ENCODE results near the gene ATP1A3. TPM values are rescaled to one million over a fixed set of nuclear protein-coding genes. Genes with fewer than 3 reads are reported as not detected.

Gene ATP1A3
- total RNA-seq, 1 experiment from 2014 or later = 34.2 TPM

DNA sequence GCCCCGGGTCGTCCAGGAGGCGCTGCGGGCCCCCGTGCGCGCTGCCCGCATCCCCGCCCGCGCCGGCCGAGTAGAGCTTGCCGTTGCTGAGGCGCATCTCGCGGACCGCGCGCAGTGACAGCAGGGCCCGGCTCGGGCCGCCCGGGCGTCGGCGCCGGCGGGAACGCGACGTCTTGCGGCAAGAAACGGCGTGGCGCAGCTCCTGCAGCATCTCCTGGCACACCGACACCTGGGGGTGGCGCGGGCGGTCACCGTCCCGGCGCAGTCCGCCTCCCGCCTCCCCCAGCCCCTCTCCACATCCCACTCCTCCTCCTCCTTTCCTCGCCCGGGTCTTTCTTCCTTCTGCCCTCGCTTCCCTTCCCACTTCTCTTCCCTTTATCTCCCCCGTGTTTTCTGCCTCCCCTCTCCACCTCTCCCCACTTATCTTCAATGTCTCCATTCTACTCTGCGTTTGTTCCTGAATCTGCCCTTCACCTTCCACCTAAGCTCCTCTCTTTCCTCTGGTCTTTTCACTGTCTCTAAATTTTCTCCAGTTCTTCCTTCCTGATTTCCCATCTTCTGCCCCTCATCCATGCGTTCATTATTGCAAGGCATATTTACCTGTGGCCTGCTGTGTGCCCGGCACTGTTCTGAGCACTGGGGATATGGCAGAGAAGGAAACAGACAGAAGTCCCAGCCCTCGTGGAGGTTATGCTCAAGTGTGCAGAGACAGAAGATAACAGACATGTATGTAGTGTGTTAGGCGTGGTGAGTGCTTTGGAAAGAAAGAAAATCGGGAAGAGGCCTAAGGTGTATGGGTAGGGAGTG lies 5.2 kb upstream of the ATP1A3 start (continued):
- no peak for TF ChIP-seq GTF2I (CRISPR knock-in tag; conservative IDR thresholded peaks at IDR 0.05)
- TF ChIP-seq, protein P1, sequence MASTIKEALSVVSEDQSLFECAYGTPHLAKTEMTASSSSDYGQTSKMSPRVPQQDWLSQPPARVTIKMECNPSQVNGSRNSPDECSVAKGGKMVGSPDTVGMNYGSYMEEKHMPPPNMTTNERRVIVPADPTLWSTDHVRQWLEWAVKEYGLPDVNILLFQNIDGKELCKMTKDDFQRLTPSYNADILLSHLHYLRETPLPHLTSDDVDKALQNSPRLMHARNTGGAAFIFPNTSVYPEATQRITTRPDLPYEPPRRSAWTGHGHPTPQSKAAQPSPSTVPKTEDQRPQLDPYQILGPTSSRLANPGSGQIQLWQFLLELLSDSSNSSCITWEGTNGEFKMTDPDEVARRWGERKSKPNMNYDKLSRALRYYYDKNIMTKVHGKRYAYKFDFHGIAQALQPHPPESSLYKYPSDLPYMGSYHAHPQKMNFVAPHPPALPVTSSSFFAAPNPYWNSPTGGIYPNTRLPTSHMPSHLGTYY (CRISPR knock-in tag; IDR thresholded peaks at IDR 0.05) = no peak
- TF ChIP-seq FOXP4 (CRISPR knock-in tag; IDR thresholded peaks at IDR 0.05) = no peak
- TF ChIP-seq RELA (CRISPR knock-in tag; IDR thresholded peaks at IDR 0.05; ENCODE audit: borderline replicate concordance) = no peak
- no peak for TF ChIP-seq ZBTB43 (CRISPR knock-in tag; IDR thresholded peaks at IDR 0.05)
- TF ChIP-seq PRRX2 (CRISPR knock-in tag; IDR thresholded peaks at IDR 0.05) = no peak
- TF ChIP-seq HMGA2 (CRISPR knock-in tag; IDR thresholded peaks at IDR 0.05) = no peak
- peak; percentile 68; the same call in 1 of the 2 replicates for TF ChIP-seq NFATC4 (CRISPR knock-in tag; IDR thresholded peaks at IDR 0.05)
- TF ChIP-seq MYBL2 (CRISPR knock-in tag; IDR thresholded peaks at IDR 0.05) = no peak
- TF ChIP-seq GRHL2 (CRISPR knock-in tag; IDR thresholded peaks at IDR 0.05; ENCODE audit: insufficient replicate concordance, severe bottlenecking) = no peak
- no peak for TF ChIP-seq TEAD1 (CRISPR knock-in tag; IDR thresholded peaks at IDR 0.05)
- TF ChIP-seq ZNF281 (CRISPR knock-in tag; IDR thresholded peaks at IDR 0.05) = no peak

DNA sequence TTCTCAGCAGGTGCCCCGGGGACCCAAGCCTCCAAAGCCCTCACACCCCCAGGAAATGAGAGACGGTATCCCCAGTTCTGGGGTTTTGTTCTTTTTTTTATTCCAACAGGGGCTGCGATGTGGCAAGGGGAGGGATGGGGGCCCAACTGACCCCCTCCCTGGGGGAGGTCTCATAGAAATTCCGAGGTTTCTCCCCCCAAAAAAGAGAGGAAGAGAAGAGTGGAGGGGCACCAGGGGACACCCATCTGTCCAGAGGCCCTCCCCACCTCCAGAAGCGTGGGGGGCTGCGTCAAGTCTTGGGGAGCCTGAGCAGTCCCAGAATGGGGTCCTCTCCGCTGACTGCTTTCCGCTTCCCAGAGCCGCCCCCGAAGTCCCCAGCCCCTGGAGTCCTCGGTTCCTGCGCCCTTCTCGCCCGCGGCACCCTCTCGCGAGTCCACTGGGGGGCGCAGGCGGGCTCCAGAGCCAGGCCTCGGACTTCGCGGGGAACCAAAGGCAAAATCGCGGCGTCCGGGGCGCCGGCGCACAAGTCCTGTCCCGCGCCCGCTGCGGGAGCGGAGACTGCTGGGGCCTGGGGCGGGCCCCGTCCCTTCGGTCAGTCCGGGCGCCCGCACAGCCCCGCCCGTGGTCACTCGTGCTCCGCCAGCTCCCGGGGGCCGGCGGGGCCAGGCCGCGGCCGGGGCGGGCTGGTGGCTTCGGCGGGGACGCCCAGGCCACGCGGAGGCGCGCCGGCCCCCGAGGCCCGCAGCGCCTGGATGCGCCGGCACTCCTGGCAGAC lies 4.4 kb upstream of the ATP1A3 start:
- Mint-ChIP-seq H3K27ac (no peak overlapping the region), H3K4me1 (peaks cover 23% of the 10 kb centered on the region), H3K36me3 (peaks cover 13% of the 10 kb centered on the region), H3K27me3 (ENCODE audit: low read depth) (peaks cover 69% of the 10 kb centered on the region), H3K4me3 (peak overlapping the region; percentile 72), H3K9me3 (no peaks in the 10 kb centered on the region)
- TF ChIP-seq ARID4B (CRISPR knock-in tag; IDR thresholded peaks at IDR 0.05; ENCODE audit: borderline replicate concordance) (0 out of 2 replicates have a peak, but pooled peaks have one; percentile 42), HMGXB4 (CRISPR knock-in tag; IDR thresholded peaks at IDR 0.05) (peak; percentile 74; the same call in 1 of the 2 replicates), GRHL2 (CRISPR knock-in tag; IDR thresholded peaks at IDR 0.05; ENCODE audit: insufficient replicate concordance, severe bottlenecking) (no peak), NR2C2 (CRISPR knock-in tag; IDR thresholded peaks at IDR 0.05) (no peak)
- TF ChIP-seq, protein P2, sequence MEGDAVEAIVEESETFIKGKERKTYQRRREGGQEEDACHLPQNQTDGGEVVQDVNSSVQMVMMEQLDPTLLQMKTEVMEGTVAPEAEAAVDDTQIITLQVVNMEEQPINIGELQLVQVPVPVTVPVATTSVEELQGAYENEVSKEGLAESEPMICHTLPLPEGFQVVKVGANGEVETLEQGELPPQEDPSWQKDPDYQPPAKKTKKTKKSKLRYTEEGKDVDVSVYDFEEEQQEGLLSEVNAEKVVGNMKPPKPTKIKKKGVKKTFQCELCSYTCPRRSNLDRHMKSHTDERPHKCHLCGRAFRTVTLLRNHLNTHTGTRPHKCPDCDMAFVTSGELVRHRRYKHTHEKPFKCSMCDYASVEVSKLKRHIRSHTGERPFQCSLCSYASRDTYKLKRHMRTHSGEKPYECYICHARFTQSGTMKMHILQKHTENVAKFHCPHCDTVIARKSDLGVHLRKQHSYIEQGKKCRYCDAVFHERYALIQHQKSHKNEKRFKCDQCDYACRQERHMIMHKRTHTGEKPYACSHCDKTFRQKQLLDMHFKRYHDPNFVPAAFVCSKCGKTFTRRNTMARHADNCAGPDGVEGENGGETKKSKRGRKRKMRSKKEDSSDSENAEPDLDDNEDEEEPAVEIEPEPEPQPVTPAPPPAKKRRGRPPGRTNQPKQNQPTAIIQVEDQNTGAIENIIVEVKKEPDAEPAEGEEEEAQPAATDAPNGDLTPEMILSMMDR (IDR thresholded peaks at IDR 0.05) = peak; percentile 68
- ChIA-PET POLR2A (interaction anchor here (1.1 kb wide), 1 partner anchor 11 kb away, joined by 4 read pairs; no protein-coding TSS in a partner anchor), CTCF (interaction anchor here (0.9 to 5.3 kb wide), 13 partner anchors 14 to 195 kb away, joined by 3 to 50 read pairs (median 6); partner anchors contain the start of genes RABAC1 and RPS19)
- DNase-seq (ENCODE audit: low spot score) = peak; percentile 80
- peak; percentile 30 for ATAC-seq

All from WTC11 (cell line).